Fibroblast of lung (primary cell): ENCODE data around the gene MUC6.

Source experiments
- CTCF ChIP-seq, 2 donors: IDR thresholded peaks in 1 of 2; conservative IDR thresholded peaks in 1 of 2; 1 replicate in 1 of 2; 2 replicates in 1 of 2; pipeline ENCODE4 v1.5.1; 2011 to 2012; ENCODE audit warnings: low read length in 2 of 2, control low read depth in 1 of 2, inconsistent platforms in 1 of 2, low read depth in 1 of 2, mild to moderate bottlenecking in 1 of 2
- EZH2 ChIP-seq: IDR thresholded peaks from 2 replicates; pipeline ENCODE4 v1.5.1; 2012; ENCODE audit warnings: low read length, control low read depth, mild to moderate bottlenecking; ENCODE audit errors: missing control alignments

GRCh38 chr11:1022411-1022810 is 14.1 kb downstream of the MUC6 start:
- TF ChIP-seq CTCF (conservative IDR thresholded peaks at IDR 0.05 in 1 of 2, IDR thresholded peaks at IDR 0.05 in 1 of 2; ENCODE audit: low read depth in 1 of 2, low read length in 2 of 2) (no peak), EZH2 (no peak)
